T-helper 9 cell (primary cell): ENCODE measurements around the gene GRIN3A.
"Not testable (repeated sequence)": the region's sequence is repeated elsewhere in the genome, so short reads cannot be mapped to it uniquely, and the experiment has no call there.

Source experiments
- DNase-seq: peaks from one replicate; pipeline ENCODE4 v3.0.0-alpha.2; 2020
- total RNA-seq, 2 donors: gene quantifications; one replicate each; lab custom pipeline; 2026; lab: John Stamatoyannopoulos, UW

Gene GRIN3A
- 0 to 0.07 reads per million in 2 donors for total RNA-seq

GRCh38 chr9:101738566-101739183, at the start of gene GRIN3A:
Gene GRIN3A, minus strand, starts transcription at chr9:101738647. Its CDS starts 668 bp downstream, at chr9:101737979.
- DNase-seq: no peak

DNA sequence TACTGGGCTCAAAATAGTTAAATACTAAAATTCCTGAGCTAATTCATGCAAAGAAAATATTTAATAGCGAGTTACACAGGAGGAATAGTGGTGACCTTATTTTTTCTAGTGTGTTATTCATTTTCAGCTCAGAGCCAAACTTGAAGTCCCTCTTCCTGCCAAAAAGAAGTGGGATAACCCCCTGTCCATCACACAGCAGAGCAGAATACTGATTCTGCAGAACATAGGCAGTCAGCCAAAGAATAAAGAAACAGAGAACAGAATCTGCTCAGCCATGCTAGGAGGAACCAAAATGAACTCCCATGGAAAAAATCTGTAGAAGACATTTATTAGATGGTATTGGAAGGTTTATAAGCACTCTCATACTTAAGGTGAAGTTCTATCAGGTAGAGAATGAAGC, 49.4 kb upstream of the GRIN3A start:
- DNase-seq: no peak

DNA sequence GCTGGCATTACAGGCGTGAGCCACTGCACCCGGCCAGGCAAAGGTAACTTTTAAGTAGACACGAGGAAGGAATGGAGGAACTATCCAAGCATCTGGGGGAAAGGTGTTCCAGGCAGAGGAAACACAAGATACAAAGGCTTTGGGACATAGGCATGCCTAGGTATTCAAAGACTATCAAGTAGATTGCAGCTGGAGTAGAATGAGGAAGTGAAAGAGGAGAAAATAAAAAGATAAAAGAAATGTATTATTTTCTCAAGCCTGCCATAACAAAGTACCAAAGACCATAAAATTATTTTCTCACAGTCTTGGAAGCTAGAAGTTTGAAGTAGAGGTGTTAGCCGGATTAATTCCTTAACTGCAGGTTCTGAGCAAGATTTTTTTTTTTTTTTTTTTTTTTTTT, 39.9 kb upstream of the GRIN3A start:
- no peak for DNase-seq

DNA sequence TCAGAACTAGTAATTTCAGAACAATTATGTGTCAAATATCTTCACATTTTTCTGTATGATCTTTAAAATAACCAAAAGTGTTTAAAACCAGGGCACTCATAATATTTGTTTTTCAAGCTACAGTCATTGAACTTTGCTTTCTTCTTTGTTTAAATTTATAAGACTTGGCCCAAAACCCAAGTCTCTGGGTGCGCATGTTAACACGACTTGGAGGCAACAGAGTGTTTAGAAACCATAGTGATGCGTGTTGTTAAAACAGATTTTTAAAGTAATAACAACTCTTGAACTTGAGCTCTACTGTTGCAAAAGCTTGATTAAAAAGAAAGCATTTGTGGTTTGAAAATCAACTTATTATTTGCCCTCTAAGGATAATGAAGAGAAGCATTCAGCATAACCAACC, 26.0 kb upstream of the GRIN3A start:
- DNase-seq: no peak

DNA sequence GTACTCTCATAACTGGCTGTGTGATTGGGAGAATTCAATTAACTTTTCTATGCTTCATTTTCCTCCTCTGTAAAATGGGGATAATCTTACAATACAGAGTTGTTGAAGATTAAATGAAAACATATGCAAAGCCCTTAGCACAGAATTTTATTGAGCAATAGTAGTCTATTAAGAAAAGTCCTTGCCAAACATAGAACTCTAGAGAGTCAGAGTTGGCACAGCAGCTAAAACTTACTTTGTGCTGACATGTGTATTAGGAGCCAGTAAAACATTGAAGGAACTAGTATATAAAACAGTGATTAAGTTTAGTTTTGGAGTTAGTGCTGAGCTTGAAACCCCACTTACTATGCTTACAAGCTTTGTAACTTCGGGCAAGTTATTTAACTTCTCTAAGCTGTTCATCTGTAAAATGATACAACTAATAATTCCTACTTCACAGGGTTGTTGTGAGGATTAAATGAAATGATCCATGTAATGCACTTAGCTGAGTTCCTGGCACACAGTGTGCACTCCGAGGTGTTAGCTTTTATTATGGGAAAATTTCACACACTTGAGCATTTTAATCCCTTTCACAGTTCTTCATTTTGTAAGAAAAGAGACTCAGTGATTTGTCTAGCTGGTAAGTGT, 20.0 kb upstream of the GRIN3A start:
- no peak for DNase-seq

DNA sequence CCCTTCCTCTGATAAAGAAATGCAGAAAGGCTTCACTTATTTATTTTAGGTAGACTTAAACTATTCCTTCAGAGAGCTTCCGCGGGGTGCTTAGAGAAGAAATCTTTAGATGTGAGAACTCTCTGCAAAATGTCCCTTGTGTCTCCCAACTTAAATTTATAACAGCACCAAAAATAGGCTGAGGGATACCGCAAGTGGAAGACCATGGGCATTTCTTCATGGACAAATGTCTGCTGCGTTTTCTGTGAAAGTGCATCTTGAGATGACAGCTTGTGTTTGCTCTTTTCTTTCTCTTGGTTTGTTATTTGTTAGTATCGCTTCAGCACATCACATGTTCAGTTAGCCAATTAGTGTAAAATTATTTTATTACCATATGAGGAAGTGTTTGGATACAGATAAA, 15.3 kb upstream of the GRIN3A start:
- DNase-seq: no peak

DNA sequence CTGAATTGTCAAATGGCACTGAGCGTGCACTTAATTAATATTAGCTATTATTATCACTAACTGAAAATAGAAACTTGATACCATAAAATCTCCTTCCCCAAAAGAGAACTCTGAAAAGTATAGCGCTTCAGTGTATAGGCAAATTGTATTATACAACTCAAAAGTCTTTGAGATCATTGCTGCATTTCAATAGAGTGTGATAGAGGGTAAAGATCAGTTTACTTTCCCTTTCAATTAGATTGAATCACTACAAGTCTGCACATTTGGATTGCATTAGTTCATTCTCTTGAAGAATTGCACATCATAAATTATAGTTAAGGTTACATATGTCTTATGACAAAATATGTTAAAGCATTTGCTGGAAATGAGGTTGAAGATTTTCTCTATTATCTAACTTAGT, 13.4 kb upstream of the GRIN3A start:
- no peak for DNase-seq

DNA sequence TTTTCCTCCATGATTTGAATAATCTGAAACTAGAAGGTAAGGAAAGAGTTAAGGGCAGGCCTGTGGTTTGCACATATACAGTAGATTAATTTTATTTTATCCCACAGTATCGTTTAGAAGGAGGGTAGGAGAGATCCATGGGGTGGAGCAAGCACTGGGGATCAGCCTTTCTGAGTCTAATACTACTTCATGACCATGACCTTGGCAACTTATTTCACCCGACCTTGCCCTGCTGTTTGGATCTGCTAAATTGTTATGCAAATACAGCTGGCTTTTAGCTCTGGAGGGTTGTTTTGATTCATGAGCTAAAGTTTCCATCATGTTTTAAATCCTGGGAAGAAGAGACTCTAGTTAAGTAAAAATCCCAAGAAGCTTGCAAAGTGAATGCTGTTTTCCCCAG, 864 bp upstream of the GRIN3A start:
- no peak for DNase-seq

- no peak for DNase-seq
These were observed 512 bp downstream of the GRIN3A start for GRCh38 chr9:101737705-101738565.

- no peak for DNase-seq
These were observed 1.2 kb downstream of the GRIN3A start for GRCh38 chr9:101737165-101737704.

DNA sequence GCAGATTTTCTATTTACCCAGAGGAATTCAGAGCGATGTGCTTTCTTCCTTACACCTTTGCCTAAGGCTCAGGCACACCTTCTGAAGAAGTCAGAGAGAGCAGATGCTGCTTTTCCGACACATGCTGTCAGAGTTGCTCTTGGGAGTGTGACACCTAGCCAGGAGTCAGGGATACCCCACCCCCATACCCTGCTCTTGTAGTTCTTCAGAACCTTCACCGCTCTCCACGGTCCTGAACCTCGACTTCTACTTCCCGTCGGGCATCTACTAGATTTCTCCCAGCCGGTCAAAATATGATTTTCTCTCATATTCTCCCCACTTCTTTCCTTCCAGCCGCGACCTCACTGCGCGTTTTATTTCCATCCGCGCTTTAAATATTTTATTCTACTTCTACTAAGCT, 1.7 kb downstream of the GRIN3A start:
- no peak for DNase-seq

DNA sequence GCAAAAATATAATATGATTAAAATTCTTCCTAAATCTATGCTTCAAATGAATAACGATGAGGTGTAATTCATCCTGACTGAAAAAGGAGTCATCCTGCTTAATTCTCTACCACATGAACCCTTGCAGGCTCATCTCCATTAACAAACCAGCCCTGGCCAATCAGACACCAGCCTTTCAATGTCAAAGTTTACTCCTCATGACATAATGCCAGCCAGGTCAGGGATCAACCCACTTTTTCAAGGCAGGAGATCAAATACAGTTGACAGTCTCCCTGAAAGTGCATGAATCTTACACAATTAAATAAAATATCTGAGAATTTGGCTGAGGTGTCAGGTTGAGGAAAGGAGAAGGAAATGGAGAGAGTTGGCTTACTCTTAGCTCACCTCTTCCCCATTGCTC, 7.0 kb downstream of the GRIN3A start:
- DNase-seq: no peak

GRCh38 chr9:101727612-101728524, 10.6 kb downstream of the GRIN3A start:
- DNase-seq: no peak

DNA sequence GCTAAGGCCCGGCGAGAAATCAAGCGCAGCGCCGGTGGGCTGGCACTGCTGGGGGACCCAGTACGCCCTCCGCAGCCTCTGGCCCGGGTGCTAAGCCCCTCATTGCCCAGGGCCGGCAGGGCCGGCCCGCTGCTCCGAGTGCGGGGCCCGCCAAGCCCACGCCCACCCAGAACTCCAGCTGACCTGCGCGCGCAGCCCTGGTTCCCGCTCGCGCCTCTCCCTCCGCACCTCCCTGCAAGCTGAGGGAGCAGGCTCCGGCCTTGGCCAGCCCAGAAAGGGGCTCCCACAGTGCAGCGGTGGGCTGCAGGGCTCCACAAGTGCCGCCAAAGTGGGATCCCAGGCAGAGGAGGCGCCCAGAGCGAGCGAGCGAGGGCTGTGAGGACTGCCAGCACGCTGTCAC, 14.2 kb downstream of the GRIN3A start:
- not testable (repeated sequence) for DNase-seq

DNA sequence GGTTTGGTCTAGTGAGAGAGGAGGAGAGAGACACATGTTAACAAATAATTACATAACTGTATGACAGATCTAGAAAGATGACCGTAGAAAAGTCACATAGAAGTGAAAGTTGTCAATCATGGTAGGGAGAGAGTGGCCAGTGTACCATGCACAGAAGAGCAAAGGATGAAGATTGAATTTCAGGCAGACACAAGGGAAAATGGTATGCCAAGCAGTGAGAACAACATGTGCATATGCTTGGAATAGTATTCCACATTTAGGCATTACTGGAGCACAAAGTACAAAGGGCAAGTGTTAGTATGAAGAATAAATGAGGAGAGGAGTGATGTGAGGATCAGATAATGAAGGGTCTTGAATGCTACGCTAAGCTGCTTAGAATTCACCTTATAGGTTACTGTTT, 20.3 kb downstream of the GRIN3A start:
- no peak for DNase-seq

DNA sequence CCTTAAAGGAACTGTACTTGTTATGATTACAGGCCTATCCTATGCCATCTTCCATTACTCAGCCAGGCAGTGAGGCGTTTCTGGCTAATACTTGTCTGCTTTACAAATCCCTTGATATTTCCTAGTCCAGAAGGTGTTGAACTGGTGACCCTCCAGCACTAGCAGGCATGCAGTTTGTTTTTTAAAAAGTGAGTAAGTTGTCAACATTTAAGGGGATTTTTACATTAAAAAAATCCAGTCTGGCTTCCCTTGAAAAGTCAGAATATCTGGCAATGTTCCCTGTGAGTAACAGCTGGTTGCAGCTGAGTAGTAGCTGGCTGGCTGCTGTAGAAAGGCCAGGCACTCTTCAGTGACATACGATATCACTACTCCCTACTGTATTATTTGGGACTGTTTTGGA, 21.8 kb downstream of the GRIN3A start:
- DNase-seq: no peak

GRCh38 chr9:101711330-101711941, 27.0 kb downstream of the GRIN3A start:
- no peak for DNase-seq

GRCh38 chr9:101708855-101709254, 29.6 kb downstream of the GRIN3A start:
- DNase-seq: no peak

- DNase-seq: no peak
These were observed 30.7 kb downstream of the GRIN3A start for GRCh38 chr9:101707721-101708120.

GRCh38 chr9:101706997-101707396, 31.4 kb downstream of the GRIN3A start:
- DNase-seq: no peak

DNA sequence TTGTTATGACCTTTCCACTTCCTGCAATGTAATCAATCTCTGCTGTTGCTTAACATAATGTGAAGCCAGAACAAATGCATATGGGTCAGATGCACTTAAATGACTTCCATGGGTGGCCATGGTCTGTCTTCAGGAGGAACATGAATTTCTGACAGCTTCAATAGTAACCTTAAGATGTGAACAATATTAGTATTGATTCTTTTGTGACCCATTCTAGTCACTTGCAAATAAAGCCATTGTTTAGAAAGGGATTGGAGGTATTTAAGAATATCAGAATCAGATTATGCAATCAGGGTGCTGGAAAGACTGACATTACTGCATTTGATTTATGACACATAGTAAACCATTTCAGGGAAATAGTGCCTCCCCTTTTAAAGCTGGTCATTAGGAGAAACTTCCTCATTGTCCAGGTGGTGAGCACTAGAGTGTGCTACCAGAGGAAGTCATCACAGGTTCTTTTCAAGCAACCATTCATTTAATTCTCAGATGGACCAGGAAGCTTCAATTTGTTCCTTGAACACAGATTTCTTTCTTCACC, 32.1 kb downstream of the GRIN3A start:
- no peak for DNase-seq
